Erythroblast (primary cell): ENCODE measurements around the gene CACNA1H.

Experiments
- GATA1 ChIP-seq: IDR thresholded peaks from 2 replicates; pipeline ENCODE4 v1.6.1; 2011; ENCODE audit warnings: low read depth, mild to moderate bottlenecking, control low read depth, low read length, moderate library complexity
- POLR2A ChIP-seq: IDR thresholded peaks from 2 replicates; pipeline ENCODE4 v1.6.1; 2011; ENCODE audit warnings: mild to moderate bottlenecking, low read length

GRCh38 chr16:1221628-1222552 lies 69.0 kb downstream of the CACNA1H start:
- no peak for TF ChIP-seq POLR2A
- TF ChIP-seq GATA1, result no peak
